ENCODE data around the gene LMF1.

DNA sequence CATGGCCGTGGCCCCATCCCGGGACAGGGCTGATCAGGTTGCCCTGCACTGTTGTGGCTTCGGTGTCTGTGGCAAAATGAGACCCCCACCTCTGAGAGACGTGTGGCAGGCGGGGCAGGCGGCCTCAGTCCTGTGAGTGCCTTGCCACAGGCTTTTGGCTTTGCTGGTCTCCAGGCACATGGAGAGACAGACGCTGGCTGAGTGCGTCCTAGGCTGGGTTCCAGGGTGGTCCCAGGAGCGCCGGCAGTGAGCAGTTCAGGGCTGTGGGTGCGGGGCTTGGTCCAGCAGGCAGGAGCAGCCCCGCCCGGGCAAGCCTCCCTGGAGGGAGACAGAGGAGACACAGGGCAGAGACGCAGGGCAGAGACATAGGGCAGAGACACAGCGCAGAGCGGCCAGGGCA is 40.0 kb upstream of the LMF1 start:
- TF ChIP-seq, protein P1, sequence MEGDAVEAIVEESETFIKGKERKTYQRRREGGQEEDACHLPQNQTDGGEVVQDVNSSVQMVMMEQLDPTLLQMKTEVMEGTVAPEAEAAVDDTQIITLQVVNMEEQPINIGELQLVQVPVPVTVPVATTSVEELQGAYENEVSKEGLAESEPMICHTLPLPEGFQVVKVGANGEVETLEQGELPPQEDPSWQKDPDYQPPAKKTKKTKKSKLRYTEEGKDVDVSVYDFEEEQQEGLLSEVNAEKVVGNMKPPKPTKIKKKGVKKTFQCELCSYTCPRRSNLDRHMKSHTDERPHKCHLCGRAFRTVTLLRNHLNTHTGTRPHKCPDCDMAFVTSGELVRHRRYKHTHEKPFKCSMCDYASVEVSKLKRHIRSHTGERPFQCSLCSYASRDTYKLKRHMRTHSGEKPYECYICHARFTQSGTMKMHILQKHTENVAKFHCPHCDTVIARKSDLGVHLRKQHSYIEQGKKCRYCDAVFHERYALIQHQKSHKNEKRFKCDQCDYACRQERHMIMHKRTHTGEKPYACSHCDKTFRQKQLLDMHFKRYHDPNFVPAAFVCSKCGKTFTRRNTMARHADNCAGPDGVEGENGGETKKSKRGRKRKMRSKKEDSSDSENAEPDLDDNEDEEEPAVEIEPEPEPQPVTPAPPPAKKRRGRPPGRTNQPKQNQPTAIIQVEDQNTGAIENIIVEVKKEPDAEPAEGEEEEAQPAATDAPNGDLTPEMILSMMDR (IDR thresholded peaks at IDR 0.05) = no peak
- no peak for TF ChIP-seq POLR2A (IDR thresholded peaks at IDR 0.05)
